Measurements from ENCODE around the gene COQ10B.
A peak's percentile ranks its signal among the peaks of the same experiment; 100 is the strongest.

The COQ10B gene

DNA sequence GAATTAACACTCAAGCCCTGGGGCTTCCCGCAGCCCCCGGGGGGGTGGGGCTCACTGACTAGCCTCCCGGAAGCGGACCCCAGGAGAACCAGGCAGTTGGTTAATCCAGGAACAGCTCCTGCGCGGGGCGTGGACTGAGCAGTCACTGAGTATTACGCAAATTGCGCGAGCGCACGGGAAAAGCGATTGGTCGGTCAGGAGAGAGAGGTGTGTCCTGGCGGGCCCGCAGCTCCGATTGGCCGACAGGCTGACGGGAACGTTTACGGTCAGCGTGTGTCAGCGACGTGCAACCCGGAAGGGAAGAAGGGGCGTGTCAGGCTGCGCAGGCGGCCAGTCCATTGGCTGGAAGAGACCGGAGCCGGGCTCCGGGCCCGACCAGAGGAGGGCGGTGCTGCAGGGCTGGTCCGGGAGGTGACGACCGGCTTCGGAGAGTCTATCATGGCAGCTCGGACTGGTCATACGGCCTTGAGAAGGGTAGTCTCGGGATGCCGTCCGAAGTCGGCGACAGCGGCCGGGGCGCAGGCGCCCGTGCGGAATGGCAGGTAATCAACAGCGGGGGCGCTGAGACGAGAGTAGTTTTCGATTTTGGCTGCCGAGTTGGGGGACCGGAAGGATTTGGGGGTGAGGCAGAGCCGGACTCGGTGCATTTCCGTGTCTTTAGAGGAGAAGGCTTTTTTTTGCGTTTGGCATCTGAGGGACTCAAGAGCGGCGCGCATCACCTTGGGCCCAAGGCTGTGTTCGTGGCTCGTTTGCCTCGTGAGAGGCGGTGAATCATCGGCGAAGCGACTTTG is at the start of gene COQ10B:
Gene COQ10B, plus strand, starts transcription at position 430 of the 791 bp plus-strand sequence. Its CDS starts 9 bp downstream, at position 439.
- Histone ChIP-seq H3K27me3 (replicated peaks; ENCODE audit: control insufficient read depth, insufficient read depth, low read length) (no peaks in the 10 kb centered on the region), H3K9me3 (ENCODE audit: control insufficient read depth, low read length) (no peaks in the 10 kb centered on the region), H3K4me3 (ENCODE audit: low read length) (peak within 1 kb of the TSS; percentile 96), H3K4me1 (ENCODE audit: control insufficient read depth, insufficient read depth, low read length) (peaks cover 30% of the 10 kb centered on the region), H3K9ac (ENCODE audit: low read length) (peak within 1 kb of the TSS; percentile 98), H3K36me3 (ENCODE audit: control insufficient read depth, insufficient read depth, low read length, severe bottlenecking) (no peaks in the 10 kb centered on the region)
- DNase-seq (ENCODE audit: low read depth): peak; percentile 100

- Histone ChIP-seq H3K36me3 (ENCODE audit: control insufficient read depth, insufficient read depth, low read length, severe bottlenecking) (peaks cover 98% of the 10 kb centered on the region), H3K9ac (ENCODE audit: low read length) (no peak overlapping the region), H3K4me3 (ENCODE audit: low read length) (no peak overlapping the region), H3K9me3 (ENCODE audit: control insufficient read depth, low read length) (no peaks in the 10 kb centered on the region), H3K27me3 (replicated peaks; ENCODE audit: control insufficient read depth, insufficient read depth, low read length) (no peaks in the 10 kb centered on the region), H3K4me1 (ENCODE audit: control insufficient read depth, insufficient read depth, low read length) (no peaks in the 10 kb centered on the region)
- no peak for DNase-seq (ENCODE audit: low read depth)
These were observed 47.8 kb upstream of the COQ10B start for GRCh38 chr2:197405582-197405981.

DNA sequence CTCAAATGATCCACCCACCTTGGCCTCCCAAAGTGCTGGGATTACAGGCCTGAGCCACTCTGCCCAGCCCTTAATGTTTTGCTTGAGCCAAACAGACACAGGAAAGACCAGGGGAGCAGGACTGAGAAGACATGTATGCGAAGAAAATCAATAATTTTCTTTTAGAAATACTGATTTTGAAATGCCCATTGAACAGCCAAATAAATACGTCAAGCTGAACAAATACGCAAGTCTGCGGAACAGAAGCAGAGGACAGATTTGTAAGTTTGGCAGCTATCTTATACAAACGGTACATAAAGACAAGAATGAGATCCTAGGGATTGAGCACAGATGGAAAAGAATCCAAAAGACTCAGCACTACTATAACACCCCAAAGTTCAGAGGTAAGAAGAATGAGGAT is 39.3 kb upstream of the COQ10B start:
- peaks cover 5% of the 10 kb centered on the region for H3K4me1 ChIP-seq (ENCODE audit: control insufficient read depth, insufficient read depth, low read length)
- H3K9me3 ChIP-seq (ENCODE audit: control insufficient read depth, low read length): no peaks in the 10 kb centered on the region
- H3K9ac ChIP-seq (ENCODE audit: low read length): no peak overlapping the region
- no peaks in the 10 kb centered on the region for H3K27me3 ChIP-seq (replicated peaks; ENCODE audit: control insufficient read depth, insufficient read depth, low read length)
- H3K36me3 ChIP-seq (ENCODE audit: control insufficient read depth, insufficient read depth, low read length, severe bottlenecking): peaks cover 93% of the 10 kb centered on the region
- no peak overlapping the region for H3K4me3 ChIP-seq (ENCODE audit: low read length)
- DNase-seq (ENCODE audit: low read depth): no peak

DNA sequence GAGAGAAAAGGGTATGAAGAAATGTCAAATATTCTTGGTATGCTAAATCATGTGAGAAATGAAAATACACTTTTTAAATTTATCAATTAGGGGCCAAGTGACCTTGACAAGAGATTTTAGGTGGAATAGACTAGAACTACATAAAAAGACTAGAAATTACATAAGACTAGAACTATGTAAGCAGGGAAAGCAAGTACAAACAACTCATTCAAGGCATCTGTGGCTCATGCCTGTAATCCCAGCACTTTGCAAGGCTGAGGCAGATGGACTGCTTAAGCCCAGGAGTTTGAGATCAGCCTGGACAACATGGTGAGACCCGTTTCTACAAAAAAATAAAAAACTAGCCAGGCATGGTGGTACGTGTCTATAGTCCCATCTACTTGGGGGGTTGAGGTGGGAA is 38.8 kb upstream of the COQ10B start:
- Histone ChIP-seq H3K9me3 (ENCODE audit: control insufficient read depth, low read length) (no peaks in the 10 kb centered on the region), H3K36me3 (ENCODE audit: control insufficient read depth, insufficient read depth, low read length, severe bottlenecking) (peaks cover 93% of the 10 kb centered on the region), H3K9ac (ENCODE audit: low read length) (no peak overlapping the region), H3K4me1 (ENCODE audit: control insufficient read depth, insufficient read depth, low read length) (peaks cover 5% of the 10 kb centered on the region), H3K27me3 (replicated peaks; ENCODE audit: control insufficient read depth, insufficient read depth, low read length) (no peaks in the 10 kb centered on the region), H3K4me3 (ENCODE audit: low read length) (no peak overlapping the region)
- DNase-seq (ENCODE audit: low read depth): no peak

- Histone ChIP-seq H3K9me3 (ENCODE audit: control insufficient read depth, low read length) (no peaks in the 10 kb centered on the region), H3K4me1 (ENCODE audit: control insufficient read depth, insufficient read depth, low read length) (peaks cover 5% of the 10 kb centered on the region), H3K4me3 (ENCODE audit: low read length) (no peak overlapping the region), H3K9ac (ENCODE audit: low read length) (no peak overlapping the region), H3K27me3 (replicated peaks; ENCODE audit: control insufficient read depth, insufficient read depth, low read length) (no peaks in the 10 kb centered on the region), H3K36me3 (ENCODE audit: control insufficient read depth, insufficient read depth, low read length, severe bottlenecking) (peaks cover 94% of the 10 kb centered on the region)
- DNase-seq (ENCODE audit: low read depth): no peak
These were observed 37.1 kb upstream of the COQ10B start for GRCh38 chr2:197416268-197416667.

- Histone ChIP-seq H3K9me3 (ENCODE audit: control insufficient read depth, low read length) (no peaks in the 10 kb centered on the region), H3K9ac (ENCODE audit: low read length) (no peak overlapping the region), H3K36me3 (ENCODE audit: control insufficient read depth, insufficient read depth, low read length, severe bottlenecking) (peaks cover 86% of the 10 kb centered on the region)
These were observed 33.9 kb upstream of the COQ10B start for GRCh38 chr2:197419438-197419837.

GRCh38 chr2:197423307-197423706 is 30.0 kb upstream of the COQ10B start:
- Histone ChIP-seq H3K9ac (ENCODE audit: low read length) (no peak overlapping the region), H3K9me3 (ENCODE audit: control insufficient read depth, low read length) (no peaks in the 10 kb centered on the region), H3K4me1 (ENCODE audit: control insufficient read depth, insufficient read depth, low read length) (peaks cover 38% of the 10 kb centered on the region), H3K4me3 (ENCODE audit: low read length) (no peak overlapping the region), H3K36me3 (ENCODE audit: control insufficient read depth, insufficient read depth, low read length, severe bottlenecking) (peaks cover 49% of the 10 kb centered on the region), H3K27me3 (replicated peaks; ENCODE audit: control insufficient read depth, insufficient read depth, low read length) (no peaks in the 10 kb centered on the region)
- no peak for DNase-seq (ENCODE audit: low read depth)

More at GRCh38 chr2:197419438-197419837, 33.9 kb upstream of the COQ10B start:
- no peak for DNase-seq (ENCODE audit: low read depth)
- no peaks in the 10 kb centered on the region for H3K27me3 ChIP-seq (replicated peaks; ENCODE audit: control insufficient read depth, insufficient read depth, low read length)
- no peak overlapping the region for H3K4me3 ChIP-seq (ENCODE audit: low read length)
- peaks cover 15% of the 10 kb centered on the region for H3K4me1 ChIP-seq (ENCODE audit: control insufficient read depth, insufficient read depth, low read length)

- DNase-seq (ENCODE audit: low read depth): no peak
- H3K36me3 ChIP-seq (ENCODE audit: control insufficient read depth, insufficient read depth, low read length, severe bottlenecking): peaks cover 29% of the 10 kb centered on the region
These were observed 27.8 kb upstream of the COQ10B start for GRCh38 chr2:197425550-197425949.

DNA sequence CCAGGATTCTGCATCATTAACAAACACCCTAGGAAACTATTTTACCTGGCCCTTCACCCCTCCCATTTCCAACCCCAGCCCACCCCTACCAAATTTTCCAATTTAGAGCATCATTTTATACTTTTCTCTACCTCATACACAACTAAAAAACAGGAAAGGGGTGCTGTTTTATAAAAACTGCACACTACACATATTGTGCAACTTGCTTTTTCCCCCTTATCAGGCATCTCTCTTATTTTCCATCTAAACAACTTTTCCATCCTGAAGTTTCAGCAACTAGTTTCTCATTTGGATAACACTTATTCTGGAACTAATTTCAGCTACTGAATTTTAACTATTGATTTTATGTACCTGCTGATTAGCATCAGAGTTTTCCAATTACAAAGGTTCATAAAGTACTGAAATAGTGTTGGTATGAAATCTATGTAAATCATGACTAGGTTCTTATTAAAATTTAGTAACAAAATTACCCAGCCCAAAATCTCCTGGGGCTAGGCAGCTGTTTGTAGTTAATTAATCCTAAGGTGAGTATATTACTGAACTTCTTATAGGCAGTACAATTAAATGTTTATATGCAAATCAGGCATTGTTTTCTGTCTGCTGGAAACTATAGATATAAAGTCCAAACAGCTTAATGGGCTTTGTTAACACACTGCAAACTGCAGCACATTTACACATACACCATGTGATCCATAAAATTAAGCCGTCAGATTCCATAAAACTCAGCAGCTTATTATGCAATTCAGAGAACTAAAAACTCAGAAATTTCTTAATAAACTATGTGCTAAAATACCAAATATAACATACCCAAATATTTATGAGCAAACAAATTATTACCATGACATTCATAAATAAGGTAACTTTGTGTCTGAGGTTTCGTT is 26.4 kb upstream of the COQ10B start:
- Histone ChIP-seq H3K9ac (ENCODE audit: low read length) (no peak overlapping the region), H3K4me1 (ENCODE audit: control insufficient read depth, insufficient read depth, low read length) (peaks cover 68% of the 10 kb centered on the region), H3K36me3 (ENCODE audit: control insufficient read depth, insufficient read depth, low read length, severe bottlenecking) (peaks cover 17% of the 10 kb centered on the region), H3K4me3 (ENCODE audit: low read length) (no peak overlapping the region), H3K27me3 (replicated peaks; ENCODE audit: control insufficient read depth, insufficient read depth, low read length) (no peaks in the 10 kb centered on the region), H3K9me3 (ENCODE audit: control insufficient read depth, low read length) (no peaks in the 10 kb centered on the region)
- DNase-seq (ENCODE audit: low read depth): peak; percentile 25

More at GRCh38 chr2:197425550-197425949, 27.8 kb upstream of the COQ10B start:
- Histone ChIP-seq H3K9me3 (ENCODE audit: control insufficient read depth, low read length) (no peaks in the 10 kb centered on the region), H3K4me3 (ENCODE audit: low read length) (no peak overlapping the region), H3K27me3 (replicated peaks; ENCODE audit: control insufficient read depth, insufficient read depth, low read length) (no peaks in the 10 kb centered on the region), H3K9ac (ENCODE audit: low read length) (no peak overlapping the region), H3K4me1 (ENCODE audit: control insufficient read depth, insufficient read depth, low read length) (peaks cover 58% of the 10 kb centered on the region)

DNA sequence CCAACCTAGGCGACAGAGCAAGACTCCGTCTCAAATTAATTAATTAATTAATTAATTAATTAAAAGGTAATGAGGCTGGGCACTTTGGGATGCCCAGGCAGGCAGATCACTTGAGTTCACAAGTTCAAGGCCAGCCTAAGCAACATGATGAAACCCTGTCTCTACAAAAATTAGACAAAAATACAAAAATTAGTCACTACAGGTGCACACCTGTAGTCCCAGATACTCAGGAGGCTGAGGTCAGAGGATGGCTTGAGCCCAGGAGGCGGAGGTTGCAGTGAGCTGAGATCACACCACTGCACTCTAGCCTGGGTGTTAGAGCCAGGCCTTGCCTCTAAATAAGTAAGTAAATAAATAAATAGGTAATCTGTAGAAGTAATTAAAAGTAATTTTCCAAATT is 25.4 kb upstream of the COQ10B start:
- H3K9me3 ChIP-seq (ENCODE audit: control insufficient read depth, low read length): no peaks in the 10 kb centered on the region
- H3K27me3 ChIP-seq (replicated peaks; ENCODE audit: control insufficient read depth, insufficient read depth, low read length): no peaks in the 10 kb centered on the region
- DNase-seq (ENCODE audit: low read depth): no peak
- H3K4me1 ChIP-seq (ENCODE audit: control insufficient read depth, insufficient read depth, low read length): peaks cover 75% of the 10 kb centered on the region
- H3K9ac ChIP-seq (ENCODE audit: low read length): no peak overlapping the region
- peaks cover 11% of the 10 kb centered on the region for H3K36me3 ChIP-seq (ENCODE audit: control insufficient read depth, insufficient read depth, low read length, severe bottlenecking)
- H3K4me3 ChIP-seq (ENCODE audit: low read length): no peak overlapping the region

DNA sequence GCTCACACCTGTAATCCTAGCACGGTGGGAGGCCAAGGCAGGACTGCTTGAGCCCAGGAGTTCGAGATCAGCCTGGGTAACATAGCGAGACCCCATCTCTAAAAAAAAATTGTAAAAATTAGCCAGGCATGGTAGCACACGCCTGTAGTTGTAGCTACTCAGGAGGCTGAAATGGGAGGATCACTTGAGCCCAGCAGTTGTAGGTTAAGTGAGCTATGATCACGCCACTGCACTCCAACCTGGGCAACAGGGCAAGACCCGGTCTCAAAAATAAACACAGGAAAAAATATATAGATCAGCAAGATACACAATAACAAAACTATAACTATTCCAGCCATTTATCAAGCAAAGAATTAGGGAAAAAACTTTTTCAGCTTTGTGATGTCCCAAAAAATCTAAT is 21.5 kb upstream of the COQ10B start:
- peak overlapping the region; percentile 93 for H3K4me3 ChIP-seq (ENCODE audit: low read length)

More for the DNA sequence above, 21.5 kb upstream of the COQ10B start:
- Histone ChIP-seq H3K9me3 (ENCODE audit: control insufficient read depth, low read length) (no peaks in the 10 kb centered on the region), H3K4me1 (ENCODE audit: control insufficient read depth, insufficient read depth, low read length) (peaks cover 60% of the 10 kb centered on the region), H3K36me3 (ENCODE audit: control insufficient read depth, insufficient read depth, low read length, severe bottlenecking) (peaks cover 3% of the 10 kb centered on the region), H3K27me3 (replicated peaks; ENCODE audit: control insufficient read depth, insufficient read depth, low read length) (no peaks in the 10 kb centered on the region), H3K9ac (ENCODE audit: low read length) (no peak overlapping the region)
- DNase-seq (ENCODE audit: low read depth): no peak
